ENCODE measurements around the gene METAP1D. TPM values are rescaled to one million over a fixed set of nuclear protein-coding genes. Genes with fewer than 3 reads are reported as not detected.

METAP1D gene
- total RNA-seq, 1 experiment from 2014 or later, result 32.4 TPM

GRCh38 chr2:172074254-172074653 lies 74.5 kb downstream of the METAP1D start:
- CTCF ChIA-PET, result no interaction called here
- intact Hi-C loops (cut with micrococcal nuclease; ENCODE audit: unreplicated experiment), result no loop called here
- BruUV-seq (replicated peaks), result no TSS peak

GRCh38 chr2:172079416-172079815 lies 79.7 kb downstream of the METAP1D start:
- no peaks in the 10 kb centered on the region for H3K27me3 ChIP-seq (ENCODE audit: insufficient read depth, low read depth)
- ChIA-PET CTCF (no interaction called here), POLR2A (ENCODE audit: unreplicated experiment) (no interaction called here)
- H4K20me1 ChIP-seq (ENCODE audit: insufficient read depth), result no peaks in the 10 kb centered on the region
- H3K4me2 ChIP-seq, result no peak overlapping the region
- intact Hi-C loops (cut with micrococcal nuclease; ENCODE audit: unreplicated experiment), result no loop called here
- no peak for TF ChIP-seq EZH2 (IDR thresholded peaks at IDR 0.05; ENCODE audit: low read depth)
- TF ChIP-seq, protein P1, sequence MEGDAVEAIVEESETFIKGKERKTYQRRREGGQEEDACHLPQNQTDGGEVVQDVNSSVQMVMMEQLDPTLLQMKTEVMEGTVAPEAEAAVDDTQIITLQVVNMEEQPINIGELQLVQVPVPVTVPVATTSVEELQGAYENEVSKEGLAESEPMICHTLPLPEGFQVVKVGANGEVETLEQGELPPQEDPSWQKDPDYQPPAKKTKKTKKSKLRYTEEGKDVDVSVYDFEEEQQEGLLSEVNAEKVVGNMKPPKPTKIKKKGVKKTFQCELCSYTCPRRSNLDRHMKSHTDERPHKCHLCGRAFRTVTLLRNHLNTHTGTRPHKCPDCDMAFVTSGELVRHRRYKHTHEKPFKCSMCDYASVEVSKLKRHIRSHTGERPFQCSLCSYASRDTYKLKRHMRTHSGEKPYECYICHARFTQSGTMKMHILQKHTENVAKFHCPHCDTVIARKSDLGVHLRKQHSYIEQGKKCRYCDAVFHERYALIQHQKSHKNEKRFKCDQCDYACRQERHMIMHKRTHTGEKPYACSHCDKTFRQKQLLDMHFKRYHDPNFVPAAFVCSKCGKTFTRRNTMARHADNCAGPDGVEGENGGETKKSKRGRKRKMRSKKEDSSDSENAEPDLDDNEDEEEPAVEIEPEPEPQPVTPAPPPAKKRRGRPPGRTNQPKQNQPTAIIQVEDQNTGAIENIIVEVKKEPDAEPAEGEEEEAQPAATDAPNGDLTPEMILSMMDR (conservative IDR thresholded peaks at IDR 0.05), result no peak
- peaks cover 5% of the 10 kb centered on the region; the same call in 1 of the 2 replicates for H3K9me3 ChIP-seq (ENCODE audit: insufficient read depth, low read depth)
- peaks cover 10% of the 10 kb centered on the region; the same call in 1 of the 2 replicates for H3F3A ChIP-seq (ENCODE audit: insufficient read depth, low read depth)
- no peak overlapping the region for H3K27ac ChIP-seq
- BruUV-seq (replicated peaks), result no TSS peak
- no peaks in the 10 kb centered on the region; the same call in 1 of the 2 replicates for H3K36me3 ChIP-seq (ENCODE audit: low read depth)
- no peak overlapping the region for H3K4me3 ChIP-seq
- H3K9me2 ChIP-seq (ENCODE audit: insufficient read depth), result no peaks in the 10 kb centered on the region
- DNase-seq, result no peak
- no peak overlapping the region for H2AFZ ChIP-seq
- H3K4me1 ChIP-seq (replicated peaks; ENCODE audit: insufficient read depth), result peaks cover 13% of the 10 kb centered on the region; the same call in 1 of the 2 replicates
- H3K79me2 ChIP-seq (ENCODE audit: low read depth), result no peaks in the 10 kb centered on the region

More at GRCh38 chr2:172074254-172074653, 74.5 kb downstream of the METAP1D start:
- H3F3A ChIP-seq (ENCODE audit: insufficient read depth, low read depth), result no peaks in the 10 kb centered on the region
- POLR2A ChIA-PET (ENCODE audit: unreplicated experiment), result interaction anchor here (0.7 kb wide), 1 partner anchor 173 kb away, joined by 3 read pairs; no protein-coding TSS in a partner anchor
- H3K4me3 ChIP-seq, result no peak overlapping the region
- peaks cover 9% of the 10 kb centered on the region; the same call in 1 of the 2 replicates for H3K4me1 ChIP-seq (replicated peaks; ENCODE audit: insufficient read depth)
- H3K27ac ChIP-seq, result no peak overlapping the region
- no peak for DNase-seq
- no peak overlapping the region for H2AFZ ChIP-seq
- H3K9me2 ChIP-seq (ENCODE audit: insufficient read depth), result no peaks in the 10 kb centered on the region
- H3K79me2 ChIP-seq (ENCODE audit: low read depth), result no peaks in the 10 kb centered on the region
- H3K4me2 ChIP-seq, result no peak overlapping the region
- no peaks in the 10 kb centered on the region for H3K27me3 ChIP-seq (ENCODE audit: insufficient read depth, low read depth)
- no peaks in the 10 kb centered on the region for H4K20me1 ChIP-seq (ENCODE audit: insufficient read depth)
- TF ChIP-seq EZH2 (IDR thresholded peaks at IDR 0.05; ENCODE audit: low read depth), result no peak
- TF ChIP-seq, protein P1 (conservative IDR thresholded peaks at IDR 0.05), result no peak
- no peaks in the 10 kb centered on the region; the same call in 1 of the 2 replicates for H3K36me3 ChIP-seq (ENCODE audit: low read depth)
- H3K9me3 ChIP-seq (ENCODE audit: insufficient read depth, low read depth), result no peaks in the 10 kb centered on the region

- no peak overlapping the region for H3K27ac ChIP-seq
- DNase-seq, result no peak
- H3F3A ChIP-seq (ENCODE audit: insufficient read depth, low read depth), result peaks cover 10% of the 10 kb centered on the region; the same call in 1 of the 2 replicates
- ChIA-PET CTCF (no interaction called here), POLR2A (ENCODE audit: unreplicated experiment) (no interaction called here)
- no TSS peak for BruUV-seq (replicated peaks)
- peaks cover 5% of the 10 kb centered on the region; the same call in 1 of the 2 replicates for H3K9me3 ChIP-seq (ENCODE audit: insufficient read depth, low read depth)
- no peaks in the 10 kb centered on the region for H3K27me3 ChIP-seq (ENCODE audit: insufficient read depth, low read depth)
- no peaks in the 10 kb centered on the region for H3K36me3 ChIP-seq (ENCODE audit: low read depth)
- no peaks in the 10 kb centered on the region for H4K20me1 ChIP-seq (ENCODE audit: insufficient read depth)
- intact Hi-C loops (cut with micrococcal nuclease; ENCODE audit: unreplicated experiment), result no loop called here
- H3K4me3 ChIP-seq, result no peak overlapping the region
- no peaks in the 10 kb centered on the region for H3K9me2 ChIP-seq (ENCODE audit: insufficient read depth)
- peaks cover 13% of the 10 kb centered on the region; the same call in 1 of the 2 replicates for H3K4me1 ChIP-seq (replicated peaks; ENCODE audit: insufficient read depth)
- no peak overlapping the region for H3K4me2 ChIP-seq
- no peak overlapping the region for H2AFZ ChIP-seq
- no peaks in the 10 kb centered on the region for H3K79me2 ChIP-seq (ENCODE audit: low read depth)
- TF ChIP-seq EZH2 (IDR thresholded peaks at IDR 0.05; ENCODE audit: low read depth), result no peak
- TF ChIP-seq, protein P1 (conservative IDR thresholded peaks at IDR 0.05), result no peak
Measured at GRCh38 chr2:172079838-172080640, 80.3 kb downstream of the METAP1D start.

All from PC-9 (cell line).